IMR-90 (cell line): Measurements from ENCODE around the gene VPS11. TPM values are rescaled to one million over a fixed set of nuclear protein-coding genes. Genes with fewer than 3 reads are reported as not detected.

Experiments
- ATAC-seq: fragments of 200-7000 bp; cut with Tn5 transposase; 2 replicates; pipeline ENCODE4 v1.9.1; 2020; ENCODE audit warnings: low read depth, mild to moderate bottlenecking, moderate library complexity
- BruUV-seq: library from RNA; stranded (reverse); fragments of 400-500 nt; replicated peaks from 2 replicates; lab custom pipeline; 2021; lab: Mats Ljungman, UMichigan
- CTCF ChIA-PET: fragments of 300-600 bp; formaldehyde crosslinking; extraction: SDS; loops from one replicate; lab custom pipeline; 2021; ENCODE audit warnings: antibody characterized with exemption; lab: Yijun Ruan, JAX
- POLR2A ChIA-PET: fragments of 300-600 bp; sonication (Branson Sonifier 250); formaldehyde crosslinking; loops from one replicate; lab custom pipeline; 2022; ENCODE audit warnings: antibody characterized with exemption; ENCODE audit not compliant: unreplicated experiment; lab: Charles Lee
- DNase-seq: peaks from one replicate; pipeline ENCODE4 v3.0.0; 2013
- H2AFZ ChIP-seq: replicated peaks from 2 replicates; pipeline ENCODE3; 2013; ENCODE audit warnings: low read length, mild to moderate bottlenecking; ENCODE audit not compliant: poor library complexity
- H2AK5ac ChIP-seq: 2 replicates; pipeline ENCODE4 v1.6.1; 2013; ENCODE audit warnings: low read depth, low read length, inconsistent platforms
- H2AK9ac ChIP-seq: replicated peaks from 2 replicates; pipeline ENCODE3; 2013; ENCODE audit warnings: mild to moderate bottlenecking, low read depth, low read length, moderate library complexity; ENCODE audit not compliant: poor library complexity
- H2BK120ac ChIP-seq: 2 replicates; pipeline ENCODE4 v1.6.1; 2013; ENCODE audit warnings: low read depth, low read length, inconsistent platforms
- H2BK15ac ChIP-seq: 3 replicates; pipeline ENCODE4 v1.6.1; 2013; ENCODE audit warnings: low read depth, low read length, inconsistent platforms
- H2BK20ac ChIP-seq: 2 replicates; pipeline ENCODE4 v1.6.1; 2013; ENCODE audit warnings: low read depth, mild to moderate bottlenecking, inconsistent platforms, low read length, moderate library complexity
- H2BK5ac ChIP-seq: 2 replicates; pipeline ENCODE4 v1.6.1; 2013; ENCODE audit warnings: mild to moderate bottlenecking, low read depth, low read length, inconsistent platforms; ENCODE audit not compliant: poor library complexity, severe bottlenecking
- H3K14ac ChIP-seq: replicated peaks from 2 replicates; pipeline ENCODE4 v1.6.1; 2013; ENCODE audit warnings: low read depth, low read length, inconsistent platforms
- H3K18ac ChIP-seq: 2 replicates; pipeline ENCODE4 v1.6.1; 2013; ENCODE audit warnings: low read depth, low read length, control low read depth
- H3K23ac ChIP-seq: 2 replicates; pipeline ENCODE4 v1.6.1; 2013; ENCODE audit warnings: low read depth, low read length, inconsistent platforms
- H3K27ac ChIP-seq: 2 replicates; pipeline ENCODE4 v1.5.1; 2013; ENCODE audit warnings: mild to moderate bottlenecking, control low read depth, low read length; ENCODE audit not compliant: insufficient read depth
- H3K27me3 ChIP-seq: 2 replicates; pipeline ENCODE4 v1.6.1; 2013; ENCODE audit warnings: low read length; ENCODE audit not compliant: control insufficient read depth, insufficient read depth
- H3K36me3 ChIP-seq: 2 replicates; pipeline ENCODE4 v1.6.1; 2013; ENCODE audit warnings: low read length, mixed read lengths; ENCODE audit not compliant: control insufficient read depth, insufficient read depth
- H3K4ac ChIP-seq: 2 replicates; pipeline ENCODE4 v1.6.1; 2013; ENCODE audit warnings: low read depth, low read length, inconsistent platforms
- H3K4me1 ChIP-seq: 2 replicates; pipeline ENCODE4 v1.6.1; 2013; ENCODE audit warnings: low read length, mixed read lengths; ENCODE audit not compliant: control insufficient read depth, insufficient read depth
- H3K4me2 ChIP-seq: 2 replicates; pipeline ENCODE4 v1.6.1; 2013; ENCODE audit warnings: low read depth, mild to moderate bottlenecking, control low read depth, low read length, moderate library complexity
- H3K4me3 ChIP-seq: 2 replicates; pipeline ENCODE4 v1.5.1; 2013; ENCODE audit warnings: low read depth, mild to moderate bottlenecking, control low read depth, low read length, moderate library complexity; ENCODE audit not compliant: insufficient read depth
- H3K56ac ChIP-seq: 2 replicates; pipeline ENCODE4 v1.6.1; 2013; ENCODE audit warnings: low read length, inconsistent platforms; ENCODE audit not compliant: insufficient read depth; ENCODE audit errors: extremely low read depth
- H3K79me1 ChIP-seq, 2 experiments: 2 replicates each; pipeline ENCODE4 v1.6.1; 2013; ENCODE audit warnings: low read length in 2 of 2, inconsistent platforms in 1 of 2, low read depth in 1 of 2
- H3K9ac ChIP-seq: 2 replicates; pipeline ENCODE4 v1.6.1; 2013; ENCODE audit warnings: low read depth, low read length, control low read depth
- H3K9me1 ChIP-seq: 2 replicates; pipeline ENCODE4 v1.6.1; 2013; ENCODE audit warnings: low read length, inconsistent platforms; ENCODE audit not compliant: insufficient read depth
- H3K9me3 ChIP-seq: 2 replicates; pipeline ENCODE4 v1.6.1; 2013; ENCODE audit warnings: low read length; ENCODE audit not compliant: control insufficient read depth, insufficient read depth
- H4K20me1 ChIP-seq: 2 replicates; pipeline ENCODE4 v1.6.1; 2013; ENCODE audit warnings: low read length, inconsistent platforms; ENCODE audit not compliant: insufficient read depth
- H4K5ac ChIP-seq: 2 replicates; pipeline ENCODE4 v1.6.1; 2013; ENCODE audit warnings: mild to moderate bottlenecking, low read depth, low read length, control low read depth
- H4K8ac ChIP-seq, 2 experiments: 2 replicates each; pipeline ENCODE4 v1.6.1; 2013; ENCODE audit warnings: low read depth in 2 of 2, low read length in 2 of 2, control low read depth in 1 of 2, inconsistent platforms in 1 of 2
- H4K91ac ChIP-seq: 2 replicates; pipeline ENCODE4 v1.6.1; 2013; ENCODE audit warnings: low read depth, low read length, inconsistent platforms; ENCODE audit not compliant: insufficient read depth
- BHLHE40 ChIP-seq: fragments of 150-350 bp; IDR thresholded peaks from 2 replicates; pipeline ENCODE4 v1.6.1; 2016; ENCODE audit warnings: mild to moderate bottlenecking, low read depth, low read length
- CEBPB ChIP-seq: IDR thresholded peaks from 2 replicates; pipeline ENCODE4 v1.6.1; 2012; ENCODE audit warnings: low read depth, low read length, improper control_type of control experiment
- MAZ ChIP-seq: IDR thresholded peaks from 2 replicates; pipeline ENCODE4 v1.6.1; 2012; ENCODE audit warnings: low read depth, mild to moderate bottlenecking, low read length, improper control_type of control experiment, moderate library complexity, borderline replicate concordance
- RAD21 ChIP-seq: IDR thresholded peaks from 2 replicates; pipeline ENCODE4 v1.6.1; 2012; ENCODE audit warnings: low read length, improper control_type of control experiment
- WGBS, 2 experiments: methylation state at CpG; one replicate each; pipeline versions ENCODE4 v1.1.5 to v1.1.7; 2013; ENCODE audit warnings: missing lambda C conversion rate in 2 of 2; ENCODE audit not compliant: insufficient read length in 1 of 2; ENCODE audit errors: extremely low coverage in 2 of 2; 5-methylcytosine and 5-hydroxymethylcytosine counted together
- dilution Hi-C: fragments of 300-500 bp; cut with HindIII; formaldehyde crosslinking; loops from one replicate; pipeline ENCODE4 v1.14.3; 2018; ENCODE audit warnings: low sequenced_read_pairs; ENCODE audit not compliant: unreplicated experiment
- in situ Hi-C: fragments of 300-500 bp; cut with MboI; formaldehyde crosslinking; loops from 3 replicates; pipeline ENCODE4 v1.14.3; 2019; ENCODE audit warnings: low sequenced_read_pairs, inconsistent platforms, mixed read lengths
- intact Hi-C: fragments of 100-400 bp; cut with micrococcal nuclease; formaldehyde crosslinking; loops from 2 replicates; pipeline ENCODE4 v1.10.0; 2022
- polyA plus RNA-seq, 3 experiments: library from polyadenylated mRNA; depleted of rRNA; stranded (reverse); fragments of >200 nt; gene quantifications; 2 replicates each; pipeline ENCODE4 v1.2.3, GENCODE V29; 2012; ENCODE audit warnings: low replicate concordance in 1 of 3
- total RNA-seq: library from RNA; depleted of rRNA; stranded (reverse); fragments of >200 nt; gene quantifications from 2 replicates; pipeline ENCODE4 v1.2.3, GENCODE V29; 2012

VPS11 gene
- total and polyA plus RNA-seq, 2 of the 4 experiments (the other 2 are of a cell fraction): 19.7 to 30.5 TPM

DNA sequence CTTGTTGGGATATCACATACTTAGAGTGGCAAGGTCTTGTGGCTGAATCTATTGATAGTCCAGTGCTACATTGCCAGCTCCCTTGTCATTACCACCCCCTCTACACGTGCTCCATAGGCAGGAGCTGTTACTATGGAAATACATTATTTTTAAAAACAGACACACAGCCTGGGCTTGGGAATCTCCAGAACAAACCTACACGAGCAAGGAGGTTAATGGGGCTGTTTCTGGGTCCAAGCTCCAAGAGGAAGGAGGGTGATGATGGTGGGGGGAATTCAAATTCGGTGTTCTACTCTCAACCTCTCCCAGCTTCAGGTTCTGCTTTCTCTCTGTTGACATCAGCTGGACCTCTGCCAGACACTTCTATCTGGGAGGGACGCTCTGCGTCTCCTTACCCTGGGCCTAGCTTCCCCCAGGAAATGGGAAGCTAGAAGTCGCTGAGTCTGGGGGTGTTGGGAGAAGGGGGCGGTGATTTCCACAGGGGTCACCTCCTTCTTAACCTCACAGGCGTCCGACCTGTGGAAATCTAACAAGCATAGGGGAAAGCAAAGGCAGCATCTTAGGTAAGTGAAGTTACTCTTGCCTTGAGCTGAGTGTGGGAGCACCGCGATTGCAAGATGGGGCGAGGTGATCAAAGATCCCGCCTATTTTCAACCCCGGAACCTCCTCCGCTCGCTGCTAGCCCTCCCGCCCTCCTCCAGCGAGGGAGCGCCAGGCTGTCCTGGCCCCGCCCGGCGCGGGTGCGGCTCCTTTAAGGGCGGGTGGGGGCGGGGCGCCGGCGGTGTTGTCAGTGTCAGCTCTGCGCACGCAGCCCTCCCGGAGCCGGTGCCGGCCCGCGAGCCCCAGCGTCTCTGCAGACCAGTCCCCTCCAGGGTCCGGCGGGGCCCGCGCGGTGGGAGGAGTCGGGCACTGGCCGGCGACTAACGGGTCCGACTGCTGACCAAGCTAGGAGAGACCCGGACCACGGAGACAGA lies 39.2 kb downstream of the VPS11 start, which contains the start of gene C2CD2L:
Gene C2CD2L (plus strand): TSS at position 781 of the 974 bp plus-strand sequence. CDS start 398 bp downstream, outside the sequence.
- BruUV-seq: no TSS peak
- WGBS, 2 experiments: 0% methylated on average over 18 of the region's 49 CpGs; no CpG with 5 or more reads in 1 of the 2 experiments
- CTCF ChIA-PET: interaction anchor here (0.8 kb wide), 1 partner anchor 38 kb away, joined by 3 read pairs; no protein-coding TSS in a partner anchor

More for the DNA sequence above, 39.2 kb downstream of the VPS11 start, which contains the start of gene C2CD2L:
- Histone ChIP-seq H2AK5ac (peak within 1 kb of the TSS; percentile 91), H3K4me3 (peak within 1 kb of the TSS; percentile 45), H3K18ac (peak within 1 kb of the TSS; percentile 4; the same call in 1 of the 2 replicates), H3K27me3 (no peaks in the 10 kb centered on the region), H3K79me1 (peaks cover 21 to 57% of the 10 kb centered on the region in 2 experiments), H3K14ac (peak within 1 kb of the TSS; percentile 76), H2BK120ac (peak within 1 kb of the TSS; percentile 15), H3K23ac (peak within 1 kb of the TSS; percentile 37), H4K5ac (peak within 1 kb of the TSS; percentile 21), H3K9ac (peak within 1 kb of the TSS; percentile 84), H3K4ac (peak within 1 kb of the TSS; percentile 80), H3K9me1 (peaks cover 23% of the 10 kb centered on the region), H2BK5ac (peak within 1 kb of the TSS; percentile 46), H3K27ac (peak within 1 kb of the TSS; percentile 73), H2AFZ (peak within 1 kb of the TSS; percentile 95), H3K36me3 (peaks cover 10% of the 10 kb centered on the region), H3K56ac (peak within 1 kb of the TSS; percentile 67), H3K4me2 (peak within 1 kb of the TSS; percentile 95), H4K8ac (peak within 1 kb of the TSS; percentile 86 to 93), H2BK15ac (peak within 1 kb of the TSS; percentile 23; the same call in 1 of the 3 replicates), H3K4me1 (peaks cover 9% of the 10 kb centered on the region), H4K20me1 (peaks cover 4% of the 10 kb centered on the region; the same call in 1 of the 2 replicates), H2AK9ac (peak within 1 kb of the TSS; percentile 93), H3K9me3 (no peaks in the 10 kb centered on the region), H4K91ac (peak within 1 kb of the TSS; percentile 93), H2BK20ac (peak within 1 kb of the TSS; percentile 6; the same call in 1 of the 2 replicates)
- ATAC-seq (peak; percentile 96), DNase-seq (peak; percentile 83)
- intact Hi-C loops (loop anchor here (10.0 kb wide), 1 partner anchor 368 kb away; no protein-coding TSS in a partner anchor), in situ Hi-C loops (no loop called here), dilution Hi-C loops (no loop called here)
- TF ChIP-seq BHLHE40 (peak; percentile 69; the same call in 1 of the 2 replicates), CEBPB (no peak), MAZ (peak; percentile 96), RAD21 (no peak)
- POLR2A ChIA-PET: interaction anchor here (0.6 kb wide), 1 partner anchor 22 kb away, joined by 11 read pairs; no protein-coding TSS in a partner anchor
